ENCODE measurements around the gene FLYWCH1.
"Not testable (repeated sequence)": the region's sequence is repeated elsewhere in the genome, so short reads cannot be mapped to it uniquely, and the experiment has no call there.

The FLYWCH1 gene

DNA sequence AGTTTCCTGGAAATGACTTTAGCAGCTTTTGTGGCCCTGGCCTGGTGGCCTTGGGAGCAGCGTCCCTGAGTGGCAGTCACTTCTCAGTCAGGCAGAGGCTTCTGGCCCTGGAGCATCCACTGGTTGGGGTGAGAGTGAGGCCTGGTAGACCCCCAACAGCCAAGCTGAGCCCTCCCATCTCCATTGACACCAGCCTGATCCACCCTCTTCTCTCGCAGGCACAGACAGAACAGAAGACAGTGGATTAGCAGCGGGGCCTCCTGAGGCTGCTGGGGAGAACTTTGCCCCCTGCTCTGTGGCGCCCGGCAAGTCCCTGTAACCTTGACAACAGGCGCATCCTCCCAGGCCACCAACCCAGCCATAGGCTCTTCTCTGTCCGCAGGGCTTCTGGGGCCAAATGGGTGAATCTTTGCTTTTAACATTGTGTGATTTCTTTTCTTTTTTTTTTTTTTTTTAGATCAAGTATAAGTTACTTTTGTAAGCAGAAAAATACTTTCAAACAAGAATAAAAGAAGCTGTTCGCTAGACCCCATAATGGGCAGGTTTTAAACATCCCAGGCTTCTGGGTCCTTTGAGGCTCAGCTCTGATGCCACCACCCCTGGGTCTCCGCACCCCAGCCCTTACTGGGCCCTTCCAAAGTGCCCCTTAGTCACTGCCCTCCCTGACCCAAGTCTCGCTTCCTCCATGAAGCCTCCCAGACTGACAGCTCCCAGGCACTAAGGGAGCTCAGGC lies 12.7 kb upstream of the FLYWCH1 start:
- no peak for DNase-seq (ENCODE audit: low spot score)

DNA sequence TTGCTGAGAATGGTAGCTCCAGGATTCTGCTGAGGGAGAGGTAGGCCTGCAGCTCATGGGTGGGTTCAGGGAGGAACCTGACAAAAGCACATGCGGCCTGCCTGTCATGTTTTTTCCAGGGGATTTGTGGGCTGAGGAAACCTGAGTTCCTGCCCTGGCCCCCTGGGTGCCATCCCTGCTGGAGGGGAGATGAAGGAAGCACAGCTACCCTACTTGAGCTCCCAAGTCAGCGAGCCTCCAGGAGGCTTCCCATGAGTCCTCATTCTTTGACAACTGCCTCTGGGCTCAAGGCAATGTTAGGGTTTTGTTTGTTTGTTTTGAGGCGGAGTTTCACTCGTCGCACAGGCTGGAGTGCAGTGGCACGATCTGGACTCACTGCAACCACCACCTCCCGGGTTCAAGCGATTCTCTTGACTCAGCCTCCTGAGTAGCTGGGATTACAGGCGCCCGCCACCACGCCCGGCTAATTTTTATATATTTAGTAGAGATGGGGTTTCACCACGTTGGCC lies 12.1 kb upstream of the FLYWCH1 start:
- DNase-seq (ENCODE audit: low spot score), result no peak

DNA sequence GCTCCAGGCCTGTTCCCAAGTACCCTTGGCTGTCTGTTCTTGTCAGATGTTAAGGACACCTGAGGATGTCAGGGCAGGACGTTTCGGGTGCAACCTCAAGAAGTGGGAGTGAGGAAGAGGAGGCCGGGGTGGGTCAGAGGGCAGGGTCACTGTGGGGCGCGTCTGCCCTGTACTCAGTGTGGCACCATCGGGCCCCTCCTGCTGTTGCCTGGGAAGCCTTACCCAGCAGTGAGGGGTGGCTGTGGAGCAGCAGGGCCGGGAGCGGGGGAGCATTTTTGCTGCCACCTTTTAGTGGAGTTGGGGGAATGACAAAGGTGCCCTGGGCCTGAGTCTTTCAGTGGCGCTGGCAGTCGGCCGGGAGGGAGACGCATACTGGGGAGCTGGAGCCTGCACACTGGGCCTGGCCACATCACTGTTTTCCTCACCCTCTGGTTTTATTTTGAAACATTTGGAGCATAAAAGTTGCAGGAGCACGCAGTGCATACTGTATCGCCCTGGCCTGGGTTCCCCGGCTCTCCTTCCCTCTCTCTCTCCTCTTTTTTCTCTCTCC lies 11.1 kb upstream of the FLYWCH1 start:
- DNase-seq (ENCODE audit: low spot score), result no peak

DNA sequence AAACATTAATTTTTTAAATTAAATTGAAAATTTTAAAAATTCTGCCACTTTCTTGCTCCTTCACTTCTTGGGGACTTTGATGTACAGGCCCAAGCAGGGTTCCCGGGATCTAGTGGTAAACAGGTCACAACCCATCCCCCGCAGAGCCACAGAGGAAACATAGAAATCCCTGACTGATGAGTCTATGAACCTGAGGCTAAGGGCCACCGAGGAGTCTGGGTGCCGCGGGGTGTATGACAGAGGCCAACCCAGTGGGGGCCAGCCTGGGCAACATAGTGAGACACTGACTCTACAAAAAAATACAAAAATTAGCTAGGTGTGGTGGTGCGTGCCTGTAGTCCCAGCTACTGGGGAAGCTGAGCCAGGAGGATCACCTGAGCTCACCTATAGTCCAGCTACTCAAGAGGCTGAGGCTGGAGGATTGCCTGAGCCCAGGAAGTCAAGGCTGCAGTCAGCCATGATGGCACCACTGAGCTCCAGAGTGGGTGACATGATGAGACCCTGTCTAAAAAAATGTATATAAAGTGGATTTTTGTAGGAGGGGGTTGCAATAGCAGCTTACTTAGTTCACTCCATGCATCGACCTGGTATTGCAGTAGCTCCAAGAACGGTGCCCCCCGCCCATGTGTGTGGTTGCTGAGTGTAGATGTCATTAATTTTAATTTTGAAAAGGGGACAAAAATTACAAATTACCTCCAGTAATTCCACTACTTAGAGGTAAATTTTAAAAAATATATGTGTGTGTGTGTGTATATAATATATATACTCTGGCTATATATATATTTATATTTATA lies 9.2 kb upstream of the FLYWCH1 start:
- no peak for DNase-seq (ENCODE audit: low spot score)

DNA sequence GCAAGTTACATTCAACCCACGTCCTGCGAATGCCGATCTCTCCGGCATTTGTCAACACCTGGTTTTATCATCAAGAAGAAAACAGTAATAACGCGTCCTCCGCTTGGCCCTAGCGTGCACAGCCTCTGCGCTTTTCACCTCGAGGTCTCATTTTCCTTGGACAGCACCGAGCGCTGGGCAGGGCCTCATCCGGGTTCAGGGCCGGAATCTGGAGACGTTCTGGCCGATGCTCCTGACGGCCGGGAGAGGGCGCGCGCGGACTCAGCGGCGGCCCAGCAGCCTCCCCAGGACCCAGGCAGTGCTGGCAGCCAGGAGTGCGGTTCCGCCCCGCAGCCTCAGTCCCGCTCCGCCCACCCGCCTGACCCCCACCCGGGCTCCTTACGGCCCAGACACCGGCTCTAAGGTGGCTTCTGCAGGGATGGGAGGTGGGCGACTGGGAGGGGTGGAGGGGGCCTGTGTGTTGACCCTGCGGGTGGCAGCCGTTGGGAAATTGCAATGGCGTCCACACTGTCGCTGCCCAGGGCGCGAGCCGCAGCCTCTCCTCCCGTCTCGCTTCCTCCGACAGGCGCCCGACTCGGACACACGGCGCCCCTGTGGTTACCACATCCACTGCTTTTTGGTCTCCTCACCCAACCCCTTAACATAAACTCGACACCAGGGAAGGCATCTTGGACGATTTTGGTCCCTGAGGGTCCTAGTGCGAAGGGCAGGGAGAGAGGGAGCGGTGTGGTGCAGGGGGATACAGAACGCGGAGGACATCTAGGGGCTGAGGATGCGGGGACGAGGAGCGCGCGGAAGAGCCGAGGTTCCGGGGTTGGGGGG lies 7.4 kb upstream of the FLYWCH1 start:
- peak; percentile 91 for DNase-seq (ENCODE audit: low spot score)

DNA sequence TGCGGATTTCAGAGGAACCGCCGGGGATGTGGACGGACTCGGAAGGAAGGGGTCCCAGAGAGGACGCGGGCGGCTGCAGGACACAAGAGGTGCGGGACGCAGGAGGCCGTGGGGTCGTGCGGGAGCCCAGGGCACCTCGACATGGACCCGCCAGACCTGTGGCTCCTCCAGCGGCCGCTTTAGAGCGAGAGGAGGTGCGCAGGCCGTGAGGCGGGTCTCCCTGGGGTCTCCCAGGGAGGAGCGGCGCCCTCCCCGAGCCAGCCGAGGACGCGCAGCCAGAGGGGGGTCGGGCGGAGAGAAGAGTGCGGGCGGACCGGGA lies 6.8 kb upstream of the FLYWCH1 start:
- no peak for DNase-seq (ENCODE audit: low spot score)

DNA sequence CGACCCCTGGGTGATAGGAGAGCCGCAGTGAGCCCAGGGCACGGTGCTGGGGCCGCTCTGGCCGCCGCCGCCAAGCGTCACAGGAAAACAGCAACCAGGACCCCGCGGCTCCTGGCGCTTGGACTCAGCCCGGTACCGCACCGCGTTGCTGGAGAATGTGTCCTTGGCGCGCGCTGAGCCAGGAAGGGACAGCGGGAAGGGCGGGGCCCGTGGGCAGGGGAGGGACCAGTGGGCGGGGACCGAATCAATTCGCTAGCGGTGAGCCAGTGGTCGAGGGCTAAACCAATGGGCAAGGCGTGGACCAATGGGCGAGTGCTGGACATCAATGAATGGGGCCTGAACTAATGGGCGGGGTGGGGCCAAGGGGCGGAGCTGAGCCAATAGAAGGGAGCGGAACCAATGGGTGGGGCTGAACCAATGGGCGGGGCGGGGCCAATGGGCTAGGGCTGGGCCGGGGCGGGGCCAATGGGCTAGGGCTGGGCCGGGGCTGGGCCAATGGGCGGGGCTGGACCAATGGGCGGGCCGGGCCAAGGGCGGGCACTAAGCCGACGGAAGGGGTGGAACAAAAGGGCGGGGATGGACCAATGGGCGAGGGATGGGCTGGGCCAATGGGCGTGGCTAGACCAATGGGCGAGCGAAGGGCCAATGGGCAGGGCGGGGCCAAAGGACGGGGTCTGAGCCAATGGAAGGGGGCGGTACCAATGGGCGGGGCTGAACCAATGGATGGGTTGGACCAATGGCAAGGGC lies 6.3 kb upstream of the FLYWCH1 start:
- DNase-seq (ENCODE audit: low spot score), result peak; percentile 93

DNA sequence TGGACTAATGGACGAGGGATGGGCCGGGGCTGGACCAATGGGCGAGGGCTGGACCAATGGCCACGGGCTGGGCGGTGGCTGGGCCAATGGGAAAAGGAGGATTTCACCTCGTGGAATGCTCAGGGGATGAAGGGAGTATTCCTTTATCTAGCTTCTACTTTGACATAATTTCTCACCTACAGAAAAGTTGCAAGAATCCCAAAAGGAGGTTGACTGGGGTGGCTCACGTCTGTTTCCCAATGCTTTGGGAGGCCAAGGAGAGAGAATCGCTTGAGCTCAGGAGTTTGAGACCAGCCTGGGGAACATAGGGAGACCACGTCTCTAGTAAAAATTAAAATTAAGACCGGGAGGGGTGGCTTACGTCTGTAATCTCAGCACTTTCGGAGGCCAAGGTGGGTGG lies 5.7 kb upstream of the FLYWCH1 start:
- no peak for DNase-seq (ENCODE audit: low spot score)

DNA sequence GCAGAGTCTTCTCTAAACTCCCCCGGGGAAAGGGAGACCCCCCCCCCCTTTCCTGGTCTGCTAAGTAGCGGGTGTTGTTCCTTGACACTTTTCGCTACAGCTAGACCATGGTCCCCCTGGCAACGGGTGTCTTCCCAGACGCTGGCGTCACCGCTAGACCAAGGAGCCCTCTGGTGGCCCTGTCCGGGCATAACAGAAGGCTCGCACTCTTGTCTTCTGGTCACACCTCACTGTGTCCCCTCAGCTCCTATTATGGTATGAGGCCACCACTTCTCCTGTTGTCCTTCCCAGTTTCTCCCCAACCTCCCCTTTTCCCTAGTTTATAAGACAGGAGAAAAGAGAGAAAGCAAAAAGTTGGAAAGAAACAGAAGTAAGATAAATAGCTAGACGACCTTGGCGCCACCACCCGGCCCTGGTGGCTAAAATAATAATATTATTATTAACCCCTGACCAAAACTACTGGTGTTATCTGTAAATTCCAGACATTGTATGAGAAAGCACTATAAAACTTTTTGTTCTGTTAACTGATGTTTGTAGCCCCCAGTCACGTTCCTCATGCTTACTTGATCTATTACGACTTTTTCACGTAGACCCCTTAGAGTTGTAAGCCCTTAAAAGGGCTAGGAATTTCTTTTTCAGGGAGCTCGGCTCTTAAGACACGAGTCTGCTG lies 4.5 kb upstream of the FLYWCH1 start:
- DNase-seq (ENCODE audit: low spot score), result not testable (repeated sequence)

DNA sequence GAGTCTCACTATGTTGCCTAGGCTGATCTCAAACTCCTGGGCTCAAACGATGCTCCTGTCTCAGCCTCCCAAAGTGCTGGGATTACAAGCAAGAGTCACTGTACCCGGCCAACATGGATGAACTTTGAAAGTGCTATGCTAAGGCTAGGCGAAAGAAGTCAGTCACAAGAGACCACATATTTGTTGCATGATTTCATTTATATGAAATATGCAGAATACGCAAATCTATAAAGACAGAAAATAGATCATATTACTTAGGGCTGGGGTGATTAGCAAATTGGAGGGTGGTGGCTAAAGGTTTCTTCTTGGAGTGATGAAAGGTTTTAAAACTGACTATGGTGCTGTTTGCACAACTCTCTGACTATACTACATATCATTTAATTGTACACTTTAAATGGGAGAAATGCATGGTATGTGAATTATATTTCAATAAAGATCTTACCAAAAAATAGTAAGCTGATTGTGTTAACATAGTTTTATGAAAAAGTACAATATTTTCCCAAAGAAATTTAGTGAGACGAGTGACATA lies 1.2 kb upstream of the FLYWCH1 start:
- DNase-seq (ENCODE audit: low spot score), result no peak

DNA sequence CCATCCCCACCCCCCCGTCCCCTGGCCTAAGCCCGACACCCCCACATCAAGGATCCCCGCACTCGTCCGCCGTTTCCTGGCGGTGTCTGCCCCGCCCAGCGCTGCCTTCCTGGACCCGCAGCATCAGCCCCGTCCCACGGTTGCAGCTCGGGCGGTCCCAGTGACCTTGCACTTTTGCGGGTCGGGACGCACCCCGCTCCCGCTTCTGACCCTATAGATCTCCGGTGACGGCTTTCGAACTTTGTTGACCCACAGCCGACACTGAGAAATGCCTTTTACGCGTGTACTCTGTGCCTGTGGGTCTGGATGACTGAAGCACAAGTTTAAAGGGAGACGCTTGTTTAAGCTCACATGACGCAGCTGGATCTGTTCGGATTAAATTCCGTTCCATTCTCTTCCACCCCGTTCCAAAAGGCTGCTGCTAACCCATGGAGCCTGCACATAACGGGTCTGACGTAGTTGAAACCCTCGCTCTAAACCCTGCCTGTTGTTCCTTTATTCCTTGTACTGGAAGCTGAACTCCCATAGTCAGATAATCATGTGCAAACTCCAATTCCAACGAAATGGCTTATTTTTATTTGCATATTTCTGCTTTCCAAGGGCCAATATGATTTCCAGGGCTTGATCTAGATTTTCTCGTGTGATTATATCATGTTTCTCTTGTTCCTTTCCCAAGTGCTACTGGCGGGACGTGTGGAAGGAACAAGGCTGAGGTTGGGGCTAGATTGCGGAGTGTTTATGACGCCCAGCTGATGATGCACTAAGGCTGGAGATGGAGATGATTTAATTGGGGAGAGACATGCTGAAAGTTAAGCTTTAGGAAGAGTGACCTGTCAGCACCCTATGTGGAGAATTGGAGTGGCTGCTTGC lies 834 bp downstream of the FLYWCH1 start:
- DNase-seq (ENCODE audit: low spot score), result no peak

DNA sequence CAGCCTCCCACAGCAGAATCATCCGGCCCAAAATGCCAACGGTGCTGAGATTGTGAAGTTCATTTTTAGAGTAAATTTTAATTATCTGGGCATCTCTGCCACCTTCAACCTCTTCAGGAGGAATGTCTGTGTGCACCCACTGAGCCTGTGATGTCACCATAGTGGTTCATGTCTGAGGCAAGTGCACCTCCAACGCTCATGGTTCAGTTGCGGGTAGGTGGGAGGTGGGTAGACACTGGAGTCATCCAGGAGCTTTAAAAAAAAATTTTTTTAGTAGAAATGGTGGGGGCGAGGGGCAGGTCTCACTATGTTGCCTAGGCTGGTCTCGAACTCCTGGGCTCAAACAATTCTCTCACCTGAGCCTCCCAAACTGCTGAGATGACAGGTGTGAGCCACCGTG lies 1.9 kb downstream of the FLYWCH1 start:
- DNase-seq (ENCODE audit: low spot score), result no peak

DNA sequence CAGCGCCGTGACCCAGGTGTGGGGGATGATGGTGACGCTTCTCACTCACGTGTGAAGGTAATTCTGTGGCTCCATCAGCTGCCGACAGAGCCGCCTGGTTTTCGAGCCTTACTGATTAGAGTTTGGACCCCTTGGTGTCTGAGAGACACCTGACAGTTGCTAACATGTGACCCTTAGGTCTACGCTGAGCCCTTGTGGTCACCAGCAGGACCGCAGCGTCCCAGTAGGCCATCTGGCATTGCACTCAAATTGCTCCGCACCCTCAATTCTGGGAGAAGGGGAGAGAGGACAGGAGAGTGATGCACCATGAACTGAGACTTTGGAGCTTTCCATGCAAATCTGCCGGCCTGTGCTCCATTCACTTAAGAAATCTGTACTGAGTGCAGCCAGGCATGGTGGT lies 2.5 kb downstream of the FLYWCH1 start:
- DNase-seq (ENCODE audit: low spot score), result no peak

DNA sequence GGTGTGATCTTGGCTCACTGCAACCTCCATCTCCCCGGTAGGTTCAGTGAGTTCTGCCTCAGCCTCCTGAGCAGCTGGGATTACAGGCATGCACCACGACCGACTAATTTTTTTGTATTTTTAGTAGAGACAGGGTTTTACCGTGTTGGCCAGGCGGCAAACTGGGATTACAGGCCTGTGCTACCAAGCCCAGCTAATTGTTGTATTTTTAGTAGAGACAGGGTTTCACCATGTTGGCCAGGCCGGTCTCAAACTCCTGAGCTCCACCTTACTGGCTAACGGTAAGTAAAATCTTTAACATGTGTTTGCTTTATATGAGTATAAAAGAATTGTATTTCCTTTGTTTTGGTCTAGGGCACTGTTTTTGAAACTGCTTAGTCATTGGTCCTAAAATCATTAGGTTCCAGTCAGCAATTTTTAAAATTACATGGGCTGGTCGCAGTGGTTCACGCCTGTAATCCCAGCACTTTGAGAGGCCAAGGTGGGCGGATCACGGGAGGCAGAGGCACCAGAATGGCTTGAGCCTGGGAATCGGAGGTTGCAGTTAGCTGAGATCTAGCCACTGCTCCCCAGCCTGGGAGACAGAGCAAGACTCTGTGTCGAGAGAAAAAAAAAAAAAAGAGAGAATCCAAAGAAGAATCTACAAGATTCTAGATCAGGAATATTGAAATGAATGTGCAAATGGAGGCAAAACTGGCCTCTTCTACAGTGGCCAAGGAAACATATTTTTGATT lies 3.6 kb downstream of the FLYWCH1 start:
- no peak for DNase-seq (ENCODE audit: low spot score)

DNA sequence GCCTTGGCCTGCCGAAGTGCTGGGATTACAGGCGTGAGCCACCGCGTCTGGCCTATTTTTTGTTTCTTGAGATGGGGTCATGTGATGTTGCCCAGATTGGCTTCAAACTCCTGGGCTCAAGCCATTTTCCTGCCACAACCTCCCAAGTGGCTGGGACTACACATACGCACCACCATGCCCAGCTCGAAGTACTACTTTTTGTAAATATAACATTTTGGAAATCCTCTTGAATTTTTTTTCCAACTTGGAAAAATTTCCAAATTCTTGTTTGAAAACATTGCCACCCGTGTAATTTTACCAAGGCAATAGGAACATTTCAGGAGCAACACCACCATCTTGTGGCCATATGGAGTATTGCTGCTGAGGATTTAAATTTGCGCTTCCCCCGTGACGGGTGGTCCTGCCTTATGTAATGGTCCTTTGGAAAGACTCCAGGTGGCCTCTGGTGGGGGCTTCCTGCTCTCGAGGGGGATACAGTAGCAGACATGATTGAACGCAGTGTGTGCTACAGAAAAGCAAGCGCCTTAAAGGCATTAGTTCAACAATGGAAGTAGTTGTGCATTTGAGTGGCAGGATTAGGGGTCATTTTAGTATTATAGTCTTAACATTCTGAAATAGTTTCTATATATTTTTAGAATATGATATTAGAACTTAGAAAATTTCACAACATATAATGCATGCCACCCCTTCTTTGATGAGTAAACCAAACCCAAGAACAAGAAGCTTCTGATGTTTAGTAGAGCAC lies 8.0 kb downstream of the FLYWCH1 start:
- no peak for DNase-seq (ENCODE audit: low spot score)

DNA sequence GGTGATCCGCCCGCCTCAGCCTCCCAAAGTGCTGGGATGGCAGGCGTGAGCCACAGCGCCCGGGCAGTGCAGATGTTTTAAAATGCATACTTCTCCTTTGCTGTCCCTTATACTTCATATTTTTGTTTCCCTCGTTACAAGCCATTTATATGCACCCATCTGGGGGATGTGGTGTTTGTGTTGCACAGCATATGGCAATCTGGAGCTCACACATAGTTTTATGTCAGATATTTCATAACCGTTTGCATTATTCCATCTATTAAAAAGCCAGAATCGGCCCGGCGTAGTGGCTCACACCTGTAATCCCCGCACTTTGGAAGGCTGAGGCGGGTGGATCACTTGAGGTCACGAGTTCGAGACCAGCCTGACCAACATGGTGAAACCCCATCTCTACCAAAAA lies 11.8 kb downstream of the FLYWCH1 start:
- DNase-seq (ENCODE audit: low spot score), result no peak

DNA sequence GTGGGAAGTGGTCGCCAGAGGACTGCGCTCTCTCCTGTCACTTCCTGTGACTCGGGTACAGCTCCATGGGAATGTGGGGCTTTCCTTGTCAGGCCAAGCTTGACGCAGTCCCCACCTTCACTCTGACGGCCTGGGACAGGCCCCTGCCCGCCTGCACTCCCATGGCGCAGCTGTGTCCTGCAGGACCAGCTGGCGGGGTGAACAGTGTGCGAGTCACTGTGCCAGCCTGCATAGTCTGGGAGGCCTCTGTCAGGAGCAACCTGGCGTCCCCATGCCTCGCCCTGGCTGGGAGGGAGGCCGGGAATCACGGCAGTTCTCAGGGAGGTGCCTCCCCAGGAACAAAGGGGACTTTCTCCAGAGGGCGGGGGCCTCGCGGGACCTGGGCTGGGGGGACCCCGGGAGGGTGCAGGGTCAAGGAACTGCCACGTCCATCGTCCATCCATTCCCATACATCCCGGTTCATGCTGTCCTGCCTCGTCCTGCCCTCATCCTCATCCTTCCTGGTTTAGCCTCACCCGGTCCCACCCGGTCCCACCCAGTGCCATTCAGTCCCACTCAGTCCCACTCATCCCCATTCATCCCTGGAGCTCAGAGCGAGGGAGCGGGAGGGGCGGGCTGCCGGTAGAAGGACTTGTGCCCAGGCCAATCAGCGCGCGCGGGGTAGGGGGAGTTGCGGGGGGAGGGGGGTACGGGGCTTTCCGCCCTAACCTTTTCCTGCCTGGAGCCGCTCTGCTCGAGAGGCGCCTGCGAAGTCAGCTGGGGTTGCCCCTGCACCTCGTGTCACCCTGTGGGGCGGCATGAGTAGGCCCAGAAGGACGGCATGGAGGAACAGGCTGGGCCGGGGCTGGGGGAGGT lies 13.4 kb downstream of the FLYWCH1 start:
- DNase-seq (ENCODE audit: low spot score), result no peak
